Skeletal muscle satellite cell (primary cell): ENCODE results near the gene TMEM184C.

Experiments
- H3K27me3 ChIP-seq: 2 replicates; pipeline ENCODE4 v1.7.0; 2013; ENCODE audit warnings: low read length; ENCODE audit not compliant: control insufficient read depth, insufficient read depth
- H3K36me3 ChIP-seq: 2 replicates; pipeline ENCODE4 v1.7.0; 2013; ENCODE audit warnings: mild to moderate bottlenecking, control low read depth, low read length; ENCODE audit not compliant: insufficient read depth
- H3K4me1 ChIP-seq: 2 replicates; pipeline ENCODE4 v1.7.0; 2013; ENCODE audit warnings: low read length; ENCODE audit not compliant: control insufficient read depth, insufficient read depth
- H3K4me2 ChIP-seq: 2 replicates; pipeline ENCODE4 v1.7.0; 2013; ENCODE audit warnings: mild to moderate bottlenecking, low read length
- H3K4me3 ChIP-seq: 2 replicates; pipeline ENCODE4 v1.7.0; 2013; ENCODE audit warnings: low read length
- H3K9ac ChIP-seq: 2 replicates; pipeline ENCODE4 v1.7.0; 2013; ENCODE audit warnings: mild to moderate bottlenecking, low read depth, low read length, moderate library complexity
- H3K9me3 ChIP-seq: replicated peaks from 2 replicates; pipeline ENCODE4 v1.7.0; 2013; ENCODE audit warnings: mild to moderate bottlenecking, control low read depth, low read length

Gene TMEM184C

GRCh38 chr4:147658501-147658900 is 41.3 kb downstream of the TMEM184C start:
- Histone ChIP-seq H3K9ac (no peak overlapping the region), H3K4me2 (no peak overlapping the region), H3K36me3 (peaks cover 30% of the 10 kb centered on the region), H3K9me3 (no peaks in the 10 kb centered on the region), H3K4me3 (no peak overlapping the region), H3K27me3 (no peaks in the 10 kb centered on the region), H3K4me1 (no peaks in the 10 kb centered on the region)

- H3K4me3 ChIP-seq, result no peak overlapping the region
- no peaks in the 10 kb centered on the region for H3K9me3 ChIP-seq
- no peak overlapping the region for H3K9ac ChIP-seq
- H3K4me1 ChIP-seq, result peaks cover 10% of the 10 kb centered on the region
- no peaks in the 10 kb centered on the region for H3K27me3 ChIP-seq
- H3K4me2 ChIP-seq, result no peak overlapping the region
- peaks cover 12% of the 10 kb centered on the region for H3K36me3 ChIP-seq
These were observed 56.9 kb downstream of the TMEM184C start for GRCh38 chr4:147674073-147674472.

GRCh38 chr4:147674496-147674895 is 57.3 kb downstream of the TMEM184C start:
- H3K9ac ChIP-seq, result no peak overlapping the region
- no peaks in the 10 kb centered on the region for H3K27me3 ChIP-seq
- no peak overlapping the region for H3K4me3 ChIP-seq
- H3K36me3 ChIP-seq, result peaks cover 14% of the 10 kb centered on the region
- no peaks in the 10 kb centered on the region for H3K9me3 ChIP-seq
- H3K4me2 ChIP-seq, result no peak overlapping the region
- peaks cover 10% of the 10 kb centered on the region for H3K4me1 ChIP-seq

GRCh38 chr4:147678106-147678505 is 60.9 kb downstream of the TMEM184C start:
- Histone ChIP-seq H3K4me3 (no peak overlapping the region), H3K9ac (no peak overlapping the region), H3K27me3 (no peaks in the 10 kb centered on the region), H3K36me3 (peaks cover 10% of the 10 kb centered on the region), H3K9me3 (no peaks in the 10 kb centered on the region), H3K4me2 (no peak overlapping the region), H3K4me1 (peaks cover 14% of the 10 kb centered on the region)

- H3K4me2 ChIP-seq, result no peak overlapping the region
- no peak overlapping the region for H3K9ac ChIP-seq
- H3K36me3 ChIP-seq, result peaks cover 10% of the 10 kb centered on the region
- H3K4me1 ChIP-seq, result peaks cover 14% of the 10 kb centered on the region
- no peak overlapping the region for H3K4me3 ChIP-seq
- H3K9me3 ChIP-seq, result no peaks in the 10 kb centered on the region
- H3K27me3 ChIP-seq, result no peaks in the 10 kb centered on the region
These were observed 61.8 kb downstream of the TMEM184C start for GRCh38 chr4:147678796-147679549.

- Histone ChIP-seq H3K4me1 (peaks cover 17% of the 10 kb centered on the region), H3K36me3 (peaks cover 10% of the 10 kb centered on the region), H3K9ac (peak overlapping the region; percentile 96), H3K4me2 (peak overlapping the region; percentile 98), H3K27me3 (no peaks in the 10 kb centered on the region), H3K9me3 (no peaks in the 10 kb centered on the region), H3K4me3 (peak overlapping the region; percentile 90)
These were observed 65.6 kb downstream of the TMEM184C start for GRCh38 chr4:147682755-147683154.

GRCh38 chr4:147683188-147683591 is 66.0 kb downstream of the TMEM184C start:
- Histone ChIP-seq H3K9me3 (no peaks in the 10 kb centered on the region), H3K36me3 (peaks cover 10% of the 10 kb centered on the region), H3K9ac (peak overlapping the region; percentile 96), H3K4me3 (peak overlapping the region; percentile 90), H3K4me1 (peaks cover 14% of the 10 kb centered on the region), H3K4me2 (peak overlapping the region; percentile 98), H3K27me3 (no peaks in the 10 kb centered on the region)

GRCh38 chr4:147683717-147684700 is 66.8 kb downstream of the TMEM184C start, which contains the start of gene PRMT9:
Gene PRMT9 (minus strand): TSS chr4:147684163. CDS start chr4:147683987, 176 bp downstream.
- Histone ChIP-seq H3K9me3 (no peaks in the 10 kb centered on the region), H3K4me1 (peaks cover 9% of the 10 kb centered on the region), H3K4me2 (peak within 1 kb of the TSS; percentile 98), H3K27me3 (no peaks in the 10 kb centered on the region), H3K4me3 (peak within 1 kb of the TSS; percentile 90), H3K36me3 (peaks cover 3% of the 10 kb centered on the region), H3K9ac (peak within 1 kb of the TSS; percentile 96)

- H3K4me3 ChIP-seq, result no peak overlapping the region
- no peak overlapping the region for H3K4me2 ChIP-seq
- H3K9me3 ChIP-seq, result no peaks in the 10 kb centered on the region
- no peaks in the 10 kb centered on the region for H3K36me3 ChIP-seq
- no peak overlapping the region for H3K9ac ChIP-seq
- no peaks in the 10 kb centered on the region for H3K27me3 ChIP-seq
- peaks cover 5% of the 10 kb centered on the region for H3K4me1 ChIP-seq
These were observed 71.9 kb downstream of the TMEM184C start for GRCh38 chr4:147689067-147689466.

- Histone ChIP-seq H3K4me1 (no peaks in the 10 kb centered on the region), H3K4me3 (no peak overlapping the region), H3K9me3 (no peaks in the 10 kb centered on the region), H3K36me3 (no peaks in the 10 kb centered on the region), H3K4me2 (no peak overlapping the region), H3K9ac (no peak overlapping the region), H3K27me3 (peaks cover 3% of the 10 kb centered on the region)
These were observed 74.6 kb downstream of the TMEM184C start for GRCh38 chr4:147691820-147692219.

- H3K27me3 ChIP-seq, result peaks cover 8% of the 10 kb centered on the region
- H3K4me3 ChIP-seq, result no peak overlapping the region
- no peaks in the 10 kb centered on the region for H3K4me1 ChIP-seq
- H3K36me3 ChIP-seq, result no peaks in the 10 kb centered on the region
- no peaks in the 10 kb centered on the region for H3K9me3 ChIP-seq
- H3K9ac ChIP-seq, result no peak overlapping the region
- H3K4me2 ChIP-seq, result no peak overlapping the region
These were observed 76.0 kb downstream of the TMEM184C start for GRCh38 chr4:147693218-147693617.
